CD14-positive monocyte (primary cell): ENCODE results near the gene CACNA1G. TPM values are rescaled to one million over a fixed set of nuclear protein-coding genes. Genes with fewer than 3 reads are reported as not detected.

Source experiments
- DNase-seq, 3 donors: peaks; one replicate each; pipeline ENCODE4 v3.0.0-alpha.2; 2011 to 2022
- H2AFZ ChIP-seq: 2 replicates; pipeline ENCODE4 v1.6.0; 2012; ENCODE audit warnings: mild to moderate bottlenecking, low read depth, low read length, inconsistent platforms; ENCODE audit not compliant: insufficient read depth, poor library complexity, severe bottlenecking
- H3K27ac ChIP-seq, 2 donors: 1 replicate in 1 of 2; 2 replicates in 1 of 2; pipeline ENCODE4 v1.5.1; 2012 to 2013; ENCODE audit warnings: low read length in 2 of 2, control low read depth in 1 of 2, inconsistent platforms in 1 of 2, low read depth in 1 of 2, mild to moderate bottlenecking in 1 of 2
- H3K27me3 ChIP-seq, 2 donors: one replicate each; pipeline versions ENCODE4 v1.6.0 to v1.6.1; 2011 to 2013; ENCODE audit warnings: low read length in 2 of 2; ENCODE audit not compliant: control insufficient read depth in 2 of 2, insufficient read depth in 2 of 2
- H3K36me3 ChIP-seq, 2 donors: replicated peaks in 1 of 2; 1 replicate in 1 of 2; 2 replicates in 1 of 2; pipeline versions ENCODE4 v1.5.1 to v1.6.1; 2012 to 2013; ENCODE audit warnings: low read length in 2 of 2, control low read depth in 1 of 2, inconsistent platforms in 1 of 2, mild to moderate bottlenecking in 1 of 2; ENCODE audit not compliant: insufficient read depth in 2 of 2, control insufficient read depth in 1 of 2
- H3K4me1 ChIP-seq, 2 donors: 1 replicate in 1 of 2; 2 replicates in 1 of 2; pipeline versions ENCODE4 v1.5.1 to v1.6.1; 2012 to 2013; ENCODE audit warnings: low read length in 2 of 2, control low read depth in 1 of 2, inconsistent platforms in 1 of 2, mild to moderate bottlenecking in 1 of 2, moderate library complexity in 1 of 2; ENCODE audit not compliant: insufficient read depth in 2 of 2, control insufficient read depth in 1 of 2
- H3K4me2 ChIP-seq: replicated peaks from 2 replicates; pipeline ENCODE3; 2012; ENCODE audit warnings: low read length, moderate library complexity, mild to moderate bottlenecking; ENCODE audit not compliant: poor library complexity, severe bottlenecking; ENCODE audit errors: extremely low read depth
- H3K4me3 ChIP-seq, 3 experiments: fragments of 200-600 bp in 1 of 3; sonication (generic) in 1 of 3; replicated peaks in 1 of 3; 1 replicate in 2 of 3; 2 replicates in 1 of 3; pipeline ENCODE4 v1.5.1; 2011 to 2013; ENCODE audit warnings: low read length in 3 of 3, mild to moderate bottlenecking in 3 of 3, control low read depth in 2 of 3, low read depth in 2 of 3, inconsistent platforms in 1 of 3, moderate library complexity in 1 of 3
- H3K79me2 ChIP-seq: 2 replicates; pipeline ENCODE4 v1.6.0; 2012; ENCODE audit warnings: mild to moderate bottlenecking, control low read depth, inconsistent platforms, low read length, moderate library complexity; ENCODE audit not compliant: insufficient read depth
- H3K9ac ChIP-seq: 2 replicates; pipeline ENCODE4 v1.6.0; 2017; ENCODE audit warnings: low read length, mild to moderate bottlenecking; ENCODE audit not compliant: insufficient read depth, poor library complexity, severe bottlenecking
- H3K9me3 ChIP-seq, 2 donors: replicated peaks in 1 of 2; 1 replicate in 1 of 2; 2 replicates in 1 of 2; pipeline versions ENCODE4 v1.5.1 to v1.6.1; 2012 to 2013; ENCODE audit warnings: low read length in 2 of 2, control low read depth in 1 of 2; ENCODE audit not compliant: control insufficient read depth in 1 of 2, insufficient read depth in 1 of 2
- H4K20me1 ChIP-seq: 2 replicates; pipeline ENCODE4 v1.6.0; 2012; ENCODE audit warnings: mild to moderate bottlenecking, low read length, control low read depth, moderate library complexity; ENCODE audit not compliant: insufficient read depth
- H3K27ac Mint-ChIP-seq, 7 donors: one replicate each; pipeline ENCODE4 v1.8.0; 2020; ENCODE audit warnings: mild to moderate bottlenecking in 7 of 7, mixed read lengths in 7 of 7, moderate library complexity in 6 of 7, inconsistent platforms in 2 of 7
- H3K27me3 Mint-ChIP-seq, 3 donors: one replicate each; pipeline ENCODE4 v1.8.0; 2021 to 2022; ENCODE audit warnings: low read depth in 3 of 3, mild to moderate bottlenecking in 3 of 3, mixed read lengths in 3 of 3, moderate library complexity in 3 of 3, inconsistent platforms in 1 of 3
- H3K36me3 Mint-ChIP-seq, 2 donors: one replicate each; pipeline ENCODE4 v1.8.0; 2020; ENCODE audit warnings: mixed read lengths in 2 of 2, inconsistent platforms in 1 of 2, mild to moderate bottlenecking in 1 of 2
- H3K4me1 Mint-ChIP-seq: one replicate; pipeline ENCODE4 v1.8.0; 2020; ENCODE audit warnings: mild to moderate bottlenecking, mixed read lengths
- H3K4me3 Mint-ChIP-seq, 2 donors: one replicate each; pipeline ENCODE4 v1.8.0; 2020; ENCODE audit warnings: mild to moderate bottlenecking in 2 of 2, mixed read lengths in 2 of 2, moderate library complexity in 1 of 2
- H3K9me3 Mint-ChIP-seq, 7 donors: one replicate each; pipeline ENCODE4 v1.8.0; 2020 to 2022; ENCODE audit warnings: mixed read lengths in 7 of 7, mild to moderate bottlenecking in 6 of 7, moderate library complexity in 6 of 7, inconsistent platforms in 2 of 7
- WGBS: methylation state at CpG from one replicate; pipeline ENCODE4 v1.1.5; 2013; ENCODE audit warnings: missing lambda C conversion rate; ENCODE audit not compliant: insufficient coverage; 5-methylcytosine and 5-hydroxymethylcytosine counted together
- intact Hi-C, 2 donors: fragments of 100-400 bp; cut with micrococcal nuclease; formaldehyde crosslinking; loops; one replicate each; pipeline versions ENCODE4 v1.15.0 to v1.15.1; 2023
- polyA plus RNA-seq, 3 donors: library from polyadenylated mRNA; depleted of rRNA in 1 of 3; unstranded in 2 of 3; stranded (reverse) in 1 of 3; fragments of 300-500 nt in 2 of 3; fragments of >200 nt in 1 of 3; fragmentation: Illumina TruSeq in 2 of 3; gene quantifications; 1 replicate in 2 of 3; 2 replicates in 1 of 3; pipeline ENCODE4 v1.2.3, GENCODE V29; 2012 to 2021
- TF ChIP-seq, protein P1 (sequence below): fragments of 200-600 bp; IDR thresholded peaks from one replicate; pipeline ENCODE4 v1.8.0; 2022; ENCODE audit warnings: antibody characterized with exemption, mild to moderate bottlenecking

CACNA1G gene
- polyA plus RNA-seq, 3 donors: 0.03 TPM; not detected in 2

- TF ChIP-seq, protein P1, sequence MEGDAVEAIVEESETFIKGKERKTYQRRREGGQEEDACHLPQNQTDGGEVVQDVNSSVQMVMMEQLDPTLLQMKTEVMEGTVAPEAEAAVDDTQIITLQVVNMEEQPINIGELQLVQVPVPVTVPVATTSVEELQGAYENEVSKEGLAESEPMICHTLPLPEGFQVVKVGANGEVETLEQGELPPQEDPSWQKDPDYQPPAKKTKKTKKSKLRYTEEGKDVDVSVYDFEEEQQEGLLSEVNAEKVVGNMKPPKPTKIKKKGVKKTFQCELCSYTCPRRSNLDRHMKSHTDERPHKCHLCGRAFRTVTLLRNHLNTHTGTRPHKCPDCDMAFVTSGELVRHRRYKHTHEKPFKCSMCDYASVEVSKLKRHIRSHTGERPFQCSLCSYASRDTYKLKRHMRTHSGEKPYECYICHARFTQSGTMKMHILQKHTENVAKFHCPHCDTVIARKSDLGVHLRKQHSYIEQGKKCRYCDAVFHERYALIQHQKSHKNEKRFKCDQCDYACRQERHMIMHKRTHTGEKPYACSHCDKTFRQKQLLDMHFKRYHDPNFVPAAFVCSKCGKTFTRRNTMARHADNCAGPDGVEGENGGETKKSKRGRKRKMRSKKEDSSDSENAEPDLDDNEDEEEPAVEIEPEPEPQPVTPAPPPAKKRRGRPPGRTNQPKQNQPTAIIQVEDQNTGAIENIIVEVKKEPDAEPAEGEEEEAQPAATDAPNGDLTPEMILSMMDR: no peak
- H3K4me1 Mint-ChIP-seq: peaks cover 24% of the 10 kb centered on the region
- DNase-seq: no peak
- H3K4me3 Mint-ChIP-seq: no peak overlapping the region
- H3K4me1 ChIP-seq: peaks cover 6 to 7% of the 10 kb centered on the region in 2 donors
- no peaks in the 10 kb centered on the region for H3K27me3 ChIP-seq
- H3K36me3 ChIP-seq: no peaks in the 10 kb centered on the region
- H3K9me3 Mint-ChIP-seq: peaks cover 0 to 2% (median 0%) of the 10 kb centered on the region in 7 donors
- no peak overlapping the region for H2AFZ ChIP-seq
- H3K36me3 Mint-ChIP-seq: no peaks in the 10 kb centered on the region
- no peak overlapping the region for H3K4me3 ChIP-seq
- peaks cover 1 to 4% (median 2%) of the 10 kb centered on the region in 3 donors for H3K27me3 Mint-ChIP-seq
- no peaks in the 10 kb centered on the region for H3K9me3 ChIP-seq
- H3K27ac ChIP-seq: no peak overlapping the region
- no peak overlapping the region for H3K4me2 ChIP-seq
- no peak overlapping the region for H3K27ac Mint-ChIP-seq
- H4K20me1 ChIP-seq: no peaks in the 10 kb centered on the region
- no peaks in the 10 kb centered on the region for H3K79me2 ChIP-seq
- H3K9ac ChIP-seq: no peak overlapping the region
- intact Hi-C loops: no loop called here
- WGBS: no CpG with 5 or more reads among the region's 4 CpGs
These were observed 47.0 kb upstream of the CACNA1G start for GRCh38 chr17:50513495-50513894.

GRCh38 chr17:50514388-50514787 lies 46.1 kb upstream of the CACNA1G start:
- no peaks in the 10 kb centered on the region for H3K36me3 ChIP-seq
- TF ChIP-seq, protein P1: no peak
- Mint-ChIP-seq H3K27ac (no peak overlapping the region), H3K36me3 (no peaks in the 10 kb centered on the region), H3K27me3 (peaks cover 0 to 4% (median 2%) of the 10 kb centered on the region in 3 donors), H3K4me1 (peaks cover 16% of the 10 kb centered on the region), H3K9me3 (no peaks in the 10 kb centered on the region), H3K4me3 (no peak overlapping the region)
- no peak overlapping the region for H3K4me2 ChIP-seq
- no peaks in the 10 kb centered on the region for H3K27me3 ChIP-seq
- 70% methylated on average over 2 of the region's 3 CpGs for WGBS
- H3K79me2 ChIP-seq: no peaks in the 10 kb centered on the region
- no peaks in the 10 kb centered on the region for H4K20me1 ChIP-seq
- H3K4me1 ChIP-seq: no peaks in the 10 kb centered on the region
- no peak overlapping the region for H3K9ac ChIP-seq
- H3K9me3 ChIP-seq: no peaks in the 10 kb centered on the region
- no peak overlapping the region for H3K27ac ChIP-seq
- intact Hi-C loops: no loop called here
- H3K4me3 ChIP-seq: no peak overlapping the region
- H2AFZ ChIP-seq: no peak overlapping the region
- DNase-seq: no peak
